Neutrophil (primary cell): ENCODE measurements around the gene FAM237A.
A peak's percentile ranks its signal among the peaks of the same experiment; 100 is the strongest.

ENCODE experiments used
- H3K27ac ChIP-seq: fragments of 200-600 bp; sonication (generic); 2 replicates; pipeline ENCODE4 v1.5.1; 2016; ENCODE audit warnings: mild to moderate bottlenecking, moderate library complexity
- H3K27me3 ChIP-seq: fragments of 200-600 bp; sonication (generic); 2 replicates; pipeline ENCODE4 v1.6.0; 2016; ENCODE audit warnings: mild to moderate bottlenecking
- H3K36me3 ChIP-seq: fragments of 200-600 bp; sonication (generic); 2 replicates; pipeline ENCODE4 v1.5.1; 2017
- H3K4me1 ChIP-seq, 2 experiments: fragments of 200-600 bp in 1 of 2; sonication (generic) in 1 of 2; 1 replicate in 1 of 2; 2 replicates in 1 of 2; pipeline versions ENCODE4 v1.5.1 to v1.6.1; 2013 to 2016; ENCODE audit warnings: low read depth in 1 of 2, low read length in 1 of 2, mild to moderate bottlenecking in 1 of 2, moderate library complexity in 1 of 2; ENCODE audit not compliant: control insufficient read depth in 1 of 2, insufficient read depth in 1 of 2
- H3K4me3 ChIP-seq, 2 experiments: fragments of 200-600 bp in 1 of 2; sonication (generic) in 1 of 2; 1 replicate in 1 of 2; 2 replicates in 1 of 2; pipeline ENCODE4 v1.5.1; 2013 to 2016; ENCODE audit warnings: low read depth in 1 of 2, low read length in 1 of 2, mild to moderate bottlenecking in 1 of 2, moderate library complexity in 1 of 2
- H3K9me3 ChIP-seq: fragments of 200-600 bp; sonication (generic); 2 replicates; pipeline ENCODE4 v1.5.1; 2016
- CTCF ChIP-seq: fragments of 200-600 bp; sonication (generic); IDR thresholded peaks from 2 replicates; pipeline ENCODE4 v1.5.1; 2016; ENCODE audit warnings: antibody characterized with exemption

The FAM237A gene

GRCh38 chr2:206688453-206688852 is 46.2 kb downstream of the FAM237A start:
- no peaks in the 10 kb centered on the region for H3K9me3 ChIP-seq
- H3K27ac ChIP-seq: no peak overlapping the region
- H3K4me3 ChIP-seq: no peak overlapping the region
- TF ChIP-seq CTCF: no peak
- no peaks in the 10 kb centered on the region for H3K36me3 ChIP-seq
- H3K27me3 ChIP-seq: no peaks in the 10 kb centered on the region
- H3K4me1 ChIP-seq: no peaks in the 10 kb centered on the region

GRCh38 chr2:206688990-206689389 is 46.7 kb downstream of the FAM237A start:
- no peak overlapping the region for H3K27ac ChIP-seq

GRCh38 chr2:206692971-206693370 is 50.7 kb downstream of the FAM237A start:
- no peaks in the 10 kb centered on the region for H3K27me3 ChIP-seq
- no peak overlapping the region for H3K27ac ChIP-seq
- no peak overlapping the region for H3K4me3 ChIP-seq
- no peaks in the 10 kb centered on the region for H3K9me3 ChIP-seq
- TF ChIP-seq CTCF: no peak
- H3K4me1 ChIP-seq: no peaks in the 10 kb centered on the region
- H3K36me3 ChIP-seq: no peaks in the 10 kb centered on the region

More at GRCh38 chr2:206688990-206689389, 46.7 kb downstream of the FAM237A start:
- Histone ChIP-seq H3K4me1 (no peaks in the 10 kb centered on the region), H3K27me3 (no peaks in the 10 kb centered on the region), H3K4me3 (no peak overlapping the region), H3K9me3 (no peaks in the 10 kb centered on the region), H3K36me3 (no peaks in the 10 kb centered on the region)
- TF ChIP-seq CTCF: no peak

GRCh38 chr2:206693399-206694137 is 51.3 kb downstream of the FAM237A start:
- Histone ChIP-seq H3K9me3 (no peaks in the 10 kb centered on the region), H3K27me3 (no peaks in the 10 kb centered on the region), H3K36me3 (no peaks in the 10 kb centered on the region), H3K4me3 (no peak overlapping the region), H3K27ac (no peak overlapping the region), H3K4me1 (no peaks in the 10 kb centered on the region)
- TF ChIP-seq CTCF: peak; percentile 46

- Histone ChIP-seq H3K36me3 (no peaks in the 10 kb centered on the region), H3K9me3 (no peaks in the 10 kb centered on the region), H3K4me1 (peaks cover 5 to 9% of the 10 kb centered on the region in 2 experiments), H3K27ac (no peak overlapping the region), H3K4me3 (no peak overlapping the region), H3K27me3 (no peaks in the 10 kb centered on the region)
- no peak for TF ChIP-seq CTCF
Observed at GRCh38 chr2:206696910-206697309, 54.6 kb downstream of the FAM237A start.
